GM23248 (cell line): ENCODE results near the gene PRIM1. TPM values are rescaled to one million over a fixed set of nuclear protein-coding genes. Genes with fewer than 3 reads are reported as not detected.
A peak's percentile ranks its signal among the peaks of the same experiment; 100 is the strongest.
"Not testable (repeated sequence)": the region's sequence is repeated elsewhere in the genome, so short reads cannot be mapped to it uniquely, and the experiment has no call there.

ENCODE experiments used
- DNase-seq: peaks from one replicate; pipeline ENCODE4 v3.0.0-alpha.2; 2015
- H2AFZ ChIP-seq: fragments of 200-600 bp; sonication (generic); 2 replicates; pipeline ENCODE4 v1.6.1; 2016; ENCODE audit warnings: antibody characterized with exemption
- H3F3A ChIP-seq: fragments of 200-600 bp; sonication (generic); 2 replicates; pipeline ENCODE4 v1.6.1; 2016; ENCODE audit warnings: mild to moderate bottlenecking, antibody characterized with exemption, mixed run types; ENCODE audit not compliant: insufficient read depth
- H3K27ac ChIP-seq: fragments of 200-600 bp; sonication (generic); 2 replicates; pipeline ENCODE4 v1.5.1; 2016; ENCODE audit warnings: mild to moderate bottlenecking
- H3K27me3 ChIP-seq: fragments of 200-600 bp; sonication (generic); replicated peaks from 2 replicates; pipeline ENCODE4 v1.6.1; 2016; ENCODE audit warnings: mild to moderate bottlenecking; ENCODE audit not compliant: insufficient read depth
- H3K36me3 ChIP-seq: fragments of 200-600 bp; sonication (generic); 2 replicates; pipeline ENCODE4 v1.6.1; 2016; ENCODE audit warnings: low read depth, mild to moderate bottlenecking
- H3K4me1 ChIP-seq: fragments of 200-600 bp; sonication (generic); 2 replicates; pipeline ENCODE4 v1.6.1; 2016; ENCODE audit warnings: mild to moderate bottlenecking; ENCODE audit not compliant: insufficient read depth
- H3K4me2 ChIP-seq: fragments of 200-600 bp; sonication (generic); one replicate; pipeline ENCODE4 v1.6.1; 2016; ENCODE audit warnings: mild to moderate bottlenecking; ENCODE audit not compliant: unreplicated experiment
- H3K4me3 ChIP-seq: fragments of 200-600 bp; sonication (generic); 2 replicates; pipeline ENCODE4 v1.5.1; 2016; ENCODE audit warnings: mild to moderate bottlenecking
- H3K79me2 ChIP-seq: fragments of 200-600 bp; sonication (generic); 2 replicates; pipeline ENCODE4 v1.6.1; 2016; ENCODE audit warnings: mild to moderate bottlenecking; ENCODE audit not compliant: insufficient read depth
- H3K9ac ChIP-seq: fragments of 200-600 bp; sonication (generic); 2 replicates; pipeline ENCODE4 v1.6.1; 2016; ENCODE audit warnings: mild to moderate bottlenecking
- H3K9me2 ChIP-seq: fragments of 200-600 bp; sonication (generic); 2 replicates; pipeline ENCODE4 v1.6.1; 2016; ENCODE audit warnings: mixed run types, mild to moderate bottlenecking, moderate library complexity; ENCODE audit not compliant: insufficient read depth
- H3K9me3 ChIP-seq: fragments of 200-600 bp; sonication (generic); one replicate; pipeline ENCODE4 v1.6.1; 2017; ENCODE audit warnings: low read depth
- H4K20me1 ChIP-seq: fragments of 200-600 bp; sonication (generic); 2 replicates; pipeline ENCODE4 v1.6.0; 2016; ENCODE audit not compliant: insufficient read depth
- EZH2 ChIP-seq: fragments of 200-600 bp; sonication (generic); IDR thresholded peaks from 2 replicates; pipeline ENCODE4 v1.6.1; 2018; ENCODE audit warnings: antibody characterized with exemption, mild to moderate bottlenecking; ENCODE audit not compliant: insufficient read depth, poor library complexity, severe bottlenecking
- EZH2phosphoT487 ChIP-seq: fragments of 200-600 bp; sonication (generic); IDR thresholded peaks from 2 replicates; pipeline ENCODE4 v1.6.1; 2018; ENCODE audit warnings: antibody characterized with exemption, moderate library complexity, mild to moderate bottlenecking, low read depth; ENCODE audit not compliant: insufficient read depth
- WGBS, 2 experiments: methylation state at CpG; one replicate each; pipeline ENCODE4 v1.1.6; 2015 to 2017; ENCODE audit warnings: low lambda C conversion rate in 2 of 2, low coverage in 1 of 2; ENCODE audit errors: missing lambda C conversion rate in 2 of 2; 5-methylcytosine and 5-hydroxymethylcytosine counted together
- in situ Hi-C: fragments of 300-500 bp; cut with MboI; formaldehyde crosslinking; loops from 2 replicates; pipeline ENCODE4 v1.15.0; 2020
- polyA plus RNA-seq: library from polyadenylated mRNA; unstranded; fragments of >200 nt; fragmentation: Nextera tagmentation; extraction: Ambion mirVana; gene quantifications from 2 replicates; pipeline ENCODE4 v1.2.1, GENCODE V29; 2016
- total RNA-seq: library from RNA; depleted of rRNA; stranded (reverse); fragments of >200 nt; shearing (Covaris generic); gene quantifications from 2 replicates; pipeline ENCODE4 v1.2.3, GENCODE V29; 2014

The PRIM1 gene
- total and polyA plus RNA-seq, 2 experiments from 2014 or later = 6.1 to 8.7 TPM

DNA sequence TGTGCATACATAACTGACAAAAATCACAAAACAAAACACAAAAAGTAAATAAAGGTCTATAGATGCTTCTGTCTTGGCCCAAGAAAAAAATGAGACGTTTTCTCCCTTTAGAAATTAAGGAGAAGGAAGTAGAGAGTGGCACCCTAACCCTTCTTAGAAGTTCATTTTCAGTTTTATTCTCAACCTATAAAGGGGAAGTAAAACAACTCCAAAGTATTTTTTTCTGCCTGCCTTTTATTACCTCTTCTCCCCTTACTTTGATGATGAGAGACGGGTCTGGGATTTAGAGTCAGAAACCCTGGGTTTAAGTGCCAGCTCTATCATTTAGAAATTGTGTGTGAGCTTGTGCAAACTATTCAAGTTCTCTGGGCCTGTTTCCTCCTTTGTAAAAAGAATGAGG lies 2.8 kb downstream of the PRIM1 start:
- H3K79me2 ChIP-seq = no peaks in the 10 kb centered on the region
- no peaks in the 10 kb centered on the region for H3F3A ChIP-seq
- no peak overlapping the region for H3K4me3 ChIP-seq
- 54 to 68% methylated on average over 2 of the region's 2 CpGs for WGBS, 2 experiments
- no peak overlapping the region for H2AFZ ChIP-seq
- no peaks in the 10 kb centered on the region for H3K4me1 ChIP-seq
- no peak overlapping the region for H3K9ac ChIP-seq
- H3K27me3 ChIP-seq = no peaks in the 10 kb centered on the region
- H3K9me2 ChIP-seq = no peaks in the 10 kb centered on the region
- in situ Hi-C loops = no loop called here
- no peak overlapping the region for H3K4me2 ChIP-seq
- no peaks in the 10 kb centered on the region for H4K20me1 ChIP-seq
- no peak overlapping the region for H3K27ac ChIP-seq
- TF ChIP-seq EZH2phosphoT487 (no peak), EZH2 (no peak)
- H3K9me3 ChIP-seq = no peaks in the 10 kb centered on the region
- H3K36me3 ChIP-seq = no peaks in the 10 kb centered on the region
- DNase-seq = no peak

DNA sequence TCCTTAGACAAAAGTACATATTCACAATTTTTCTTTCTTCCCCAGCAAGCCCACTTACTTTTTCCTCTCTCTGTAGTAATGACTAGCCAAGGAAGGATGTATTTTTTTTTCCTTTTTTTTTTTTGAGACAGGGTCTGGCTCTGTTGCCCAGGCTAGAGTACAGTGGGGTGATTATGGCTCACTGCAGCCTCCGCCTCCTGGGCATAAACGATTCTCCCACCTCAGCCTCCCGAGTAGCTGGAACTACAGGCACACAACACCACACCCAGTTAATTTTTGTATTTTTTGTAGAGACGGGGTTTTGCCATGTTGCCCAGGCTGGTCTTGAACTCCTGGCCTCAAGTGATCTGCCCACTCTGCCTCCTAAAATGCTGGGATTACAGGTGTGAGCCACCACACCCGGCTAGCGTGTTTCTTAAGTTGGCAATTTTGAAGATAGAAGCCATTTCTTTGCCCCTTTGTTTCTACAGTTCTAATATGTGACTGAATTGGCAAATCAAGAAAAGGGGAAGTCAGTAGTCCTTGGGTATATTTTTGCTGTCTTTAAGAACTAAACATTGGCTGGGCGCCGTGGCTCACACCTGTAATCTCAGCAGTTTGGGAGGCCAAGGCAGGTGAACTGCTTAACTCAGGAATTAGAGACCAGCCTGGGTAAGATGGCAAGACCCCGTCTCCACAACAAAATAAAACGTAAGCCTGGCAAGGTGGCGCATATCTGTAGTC lies 23.8 kb downstream of the PRIM1 start:
- Histone ChIP-seq H3K4me1 (peaks cover 7% of the 10 kb centered on the region), H4K20me1 (peaks cover 6% of the 10 kb centered on the region; the same call in 1 of the 2 replicates), H3F3A (peaks cover 15% of the 10 kb centered on the region), H3K27ac (no peak overlapping the region), H3K4me3 (no peak overlapping the region), H3K27me3 (no peaks in the 10 kb centered on the region), H3K79me2 (peaks cover 18% of the 10 kb centered on the region), H3K9me3 (no peaks in the 10 kb centered on the region), H3K36me3 (peaks cover 4% of the 10 kb centered on the region), H2AFZ (no peak overlapping the region), H3K9ac (no peak overlapping the region), H3K9me2 (no peaks in the 10 kb centered on the region), H3K4me2 (no peak overlapping the region)
- no peak for DNase-seq
- in situ Hi-C loops = no loop called here
- WGBS, 2 experiments = 97 to 98% methylated on average over 11 of the region's 11 CpGs
- TF ChIP-seq EZH2phosphoT487 (no peak), EZH2 (no peak)

GRCh38 chr12:56726196-56726675 lies 25.9 kb downstream of the PRIM1 start:
- H3K79me2 ChIP-seq = peaks cover 39% of the 10 kb centered on the region
- H3K27me3 ChIP-seq, H3K9me3 ChIP-seq, DNase-seq, in situ Hi-C loops, H3K9me2 ChIP-seq: not testable (repeated sequence)
- peak overlapping the region; percentile 85 for H3K4me2 ChIP-seq
- H2AFZ ChIP-seq = peak overlapping the region; percentile 90
- H3K9ac ChIP-seq = peak overlapping the region; percentile 99
- 86% methylated on average over 15 of the region's 15 CpGs for WGBS, 2 experiments
- H3K4me3 ChIP-seq = peak overlapping the region; percentile 95
- H3K36me3 ChIP-seq = peaks cover 16% of the 10 kb centered on the region
- H4K20me1 ChIP-seq = peaks cover 25% of the 10 kb centered on the region
- peak overlapping the region; percentile 90 for H3K27ac ChIP-seq
- H3K4me1 ChIP-seq = peaks cover 28% of the 10 kb centered on the region
- peaks cover 35% of the 10 kb centered on the region for H3F3A ChIP-seq

DNA sequence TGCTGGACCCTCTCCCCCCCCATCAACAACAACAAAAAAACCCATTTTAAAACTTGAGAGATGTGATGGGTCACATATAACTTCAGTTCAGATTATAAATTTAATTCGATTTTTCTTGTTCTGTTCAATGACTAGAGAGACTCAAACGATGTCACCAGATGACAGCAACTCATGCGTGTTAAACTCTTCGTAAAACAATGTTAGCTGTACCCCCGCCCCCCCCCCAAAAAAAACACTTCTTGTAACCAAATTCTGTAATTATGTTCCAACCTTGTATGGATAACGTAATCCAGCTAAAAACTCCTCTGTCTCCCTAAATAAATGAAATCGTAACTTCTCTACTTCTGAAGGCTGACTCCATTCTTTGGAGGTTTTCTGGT lies 26.4 kb downstream of the PRIM1 start:
- WGBS, 2 experiments = 7 to 10% methylated on average over 7 of the region's 7 CpGs
- Histone ChIP-seq H3K4me1 (peaks cover 32% of the 10 kb centered on the region), H2AFZ (peak overlapping the region; percentile 90), H4K20me1 (peaks cover 25% of the 10 kb centered on the region), H3F3A (peaks cover 35% of the 10 kb centered on the region), H3K9ac (peak overlapping the region; percentile 99), H3K4me3 (peak overlapping the region; percentile 95), H3K27ac (peak overlapping the region; percentile 90), H3K9me3 (no peaks in the 10 kb centered on the region), H3K4me2 (peak overlapping the region; percentile 85), H3K9me2 (no peaks in the 10 kb centered on the region), H3K36me3 (peaks cover 16% of the 10 kb centered on the region), H3K27me3 (no peaks in the 10 kb centered on the region), H3K79me2 (peaks cover 44% of the 10 kb centered on the region)
- peak; percentile 34 for DNase-seq
- in situ Hi-C loops = no loop called here
- TF ChIP-seq EZH2phosphoT487 (no peak), EZH2 (no peak)
